Measurements from ENCODE around the gene NAA50. TPM values are rescaled to one million over a fixed set of nuclear protein-coding genes. Genes with fewer than 3 reads are reported as not detected.

NAA50 gene
- total RNA-seq, 1 experiment from 2014 or later: 156 TPM

- no TSS peak for BruUV-seq (replicated peaks)
- peaks cover 10% of the 10 kb centered on the region for H3K36me3 Mint-ChIP-seq (ENCODE audit: insufficient read depth, unreplicated experiment)
- no peaks in the 10 kb centered on the region for H3K27me3 Mint-ChIP-seq (ENCODE audit: unreplicated experiment)
- no peaks in the 10 kb centered on the region for H3K9me3 Mint-ChIP-seq (ENCODE audit: low read depth, unreplicated experiment)
- no peak overlapping the region for H3K27ac Mint-ChIP-seq (ENCODE audit: unreplicated experiment)
- no peak for TF ChIP-seq CTCF (IDR thresholded peaks at IDR 0.05; ENCODE audit: unreplicated experiment)
- H3K4me1 Mint-ChIP-seq (ENCODE audit: low read depth, unreplicated experiment): no peaks in the 10 kb centered on the region
- CTCF ChIA-PET: no interaction called here
- no peak for DNase-seq
- intact Hi-C loops (cut with micrococcal nuclease; ENCODE audit: unreplicated experiment): no loop called here
- H3K4me3 Mint-ChIP-seq (ENCODE audit: low read depth, unreplicated experiment): no peak overlapping the region
Observed at GRCh38 chr3:113731694-113732093, 14.4 kb downstream of the NAA50 start.

GRCh38 chr3:113730550-113730949 is 15.5 kb downstream of the NAA50 start:
- Mint-ChIP-seq H3K27me3 (ENCODE audit: unreplicated experiment) (no peaks in the 10 kb centered on the region), H3K4me3 (ENCODE audit: low read depth, unreplicated experiment) (no peak overlapping the region), H3K9me3 (ENCODE audit: low read depth, unreplicated experiment) (no peaks in the 10 kb centered on the region), H3K4me1 (ENCODE audit: low read depth, unreplicated experiment) (no peaks in the 10 kb centered on the region), H3K27ac (ENCODE audit: unreplicated experiment) (no peak overlapping the region), H3K36me3 (ENCODE audit: insufficient read depth, unreplicated experiment) (peaks cover 10% of the 10 kb centered on the region)
- CTCF ChIA-PET: interaction anchor here (1.3 kb wide), 1 partner anchor 14 kb away, joined by 6 read pairs; no protein-coding TSS in a partner anchor
- no peak for DNase-seq
- intact Hi-C loops (cut with micrococcal nuclease; ENCODE audit: unreplicated experiment): no loop called here
- BruUV-seq (replicated peaks): no TSS peak
- TF ChIP-seq CTCF (IDR thresholded peaks at IDR 0.05; ENCODE audit: unreplicated experiment): no peak

DNA sequence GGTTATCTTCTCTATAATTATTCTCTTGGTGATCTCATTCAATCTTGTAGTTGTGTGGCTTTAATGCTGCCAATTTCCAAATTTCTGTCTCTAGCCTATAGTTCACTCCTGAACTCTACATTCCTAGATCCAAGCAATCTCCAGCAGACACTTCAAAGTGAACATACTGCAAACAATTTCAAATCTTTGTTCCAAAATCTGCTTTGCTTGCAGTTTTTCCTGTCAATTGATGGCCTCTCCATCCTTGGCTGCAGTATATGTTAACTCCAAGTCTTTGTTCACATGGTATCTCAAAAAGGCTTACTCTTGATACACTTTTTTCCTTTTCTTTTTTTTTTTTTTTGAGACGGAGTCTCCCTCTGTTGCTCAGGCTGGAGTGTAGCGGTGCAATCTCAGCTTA is 17.4 kb downstream of the NAA50 start:
- H3K4me3 Mint-ChIP-seq (ENCODE audit: low read depth, unreplicated experiment): no peak overlapping the region
- no peak for DNase-seq
- no TSS peak for BruUV-seq (replicated peaks)
- CTCF ChIA-PET: no interaction called here
- H3K27me3 Mint-ChIP-seq (ENCODE audit: unreplicated experiment): no peaks in the 10 kb centered on the region
- H3K4me1 Mint-ChIP-seq (ENCODE audit: low read depth, unreplicated experiment): no peaks in the 10 kb centered on the region
- H3K27ac Mint-ChIP-seq (ENCODE audit: unreplicated experiment): no peak overlapping the region
- no peaks in the 10 kb centered on the region for H3K9me3 Mint-ChIP-seq (ENCODE audit: low read depth, unreplicated experiment)
- peaks cover 10% of the 10 kb centered on the region for H3K36me3 Mint-ChIP-seq (ENCODE audit: insufficient read depth, unreplicated experiment)
- no peak for TF ChIP-seq CTCF (IDR thresholded peaks at IDR 0.05; ENCODE audit: unreplicated experiment)
- intact Hi-C loops (cut with micrococcal nuclease; ENCODE audit: unreplicated experiment): no loop called here

GRCh38 chr3:113721636-113722035 is 24.4 kb downstream of the NAA50 start:
- CTCF ChIA-PET: no interaction called here
- intact Hi-C loops (cut with micrococcal nuclease; ENCODE audit: unreplicated experiment): no loop called here
- peaks cover 21% of the 10 kb centered on the region for H3K36me3 Mint-ChIP-seq (ENCODE audit: insufficient read depth, unreplicated experiment)

More at GRCh38 chr3:113721636-113722035, 24.4 kb downstream of the NAA50 start:
- no peak overlapping the region for H3K27ac Mint-ChIP-seq (ENCODE audit: unreplicated experiment)
- DNase-seq: no peak
- no peaks in the 10 kb centered on the region for H3K27me3 Mint-ChIP-seq (ENCODE audit: unreplicated experiment)
- no peak overlapping the region for H3K4me3 Mint-ChIP-seq (ENCODE audit: low read depth, unreplicated experiment)
- no peaks in the 10 kb centered on the region for H3K9me3 Mint-ChIP-seq (ENCODE audit: low read depth, unreplicated experiment)
- BruUV-seq (replicated peaks): no TSS peak
- no peak for TF ChIP-seq CTCF (IDR thresholded peaks at IDR 0.05; ENCODE audit: unreplicated experiment)
- no peaks in the 10 kb centered on the region for H3K4me1 Mint-ChIP-seq (ENCODE audit: low read depth, unreplicated experiment)
